Uterus (tissue), 2 donors: ENCODE measurements around the gene PRSS3.

Experiments
- CTCF ChIP-seq, 4 experiments: fragments of 200-600 bp in 2 of 4; fragments of 450-650 bp in 2 of 4; sonication (generic) in 2 of 4; IDR thresholded peaks; one replicate each; pipeline ENCODE4 v1.5.1; 2016 to 2019; ENCODE audit warnings: antibody characterized with exemption in 4 of 4, mild to moderate bottlenecking in 2 of 4, moderate library complexity in 1 of 4
- POLR2A ChIP-seq, 2 donors: fragments of 450-650 bp; IDR thresholded peaks; one replicate each; pipeline ENCODE4 v1.6.1; 2016; ENCODE audit warnings: antibody characterized with exemption in 2 of 2, mild to moderate bottlenecking in 1 of 2, moderate library complexity in 1 of 2

- TF ChIP-seq CTCF (IDR thresholded peaks at IDR 0.05) (no peak), POLR2A (IDR thresholded peaks at IDR 0.05) (no peak)
Measured at GRCh38 chr9:33795281-33795680, at the start of gene PRSS3.
